GM23338 (cell line): Measurements from ENCODE around the gene RFNG. TPM values are rescaled to one million over a fixed set of nuclear protein-coding genes. Genes with fewer than 3 reads are reported as not detected.

Source experiments
- ATAC-seq: fragments of 200-7000 bp; cut with Tn5 transposase; 3 replicates; pipeline ENCODE4 v1.9.1; 2020
- DNase-seq: peaks from one replicate; pipeline ENCODE4 v3.0.0-alpha.2; 2015; ENCODE audit warnings: low spot score
- H2AFZ ChIP-seq: fragments of 200-600 bp; sonication (generic); 2 replicates; pipeline ENCODE4 v1.8.0; 2016; ENCODE audit warnings: antibody characterized with exemption, mild to moderate bottlenecking, moderate library complexity
- H3F3A ChIP-seq: fragments of 200-600 bp; sonication (generic); replicated peaks from 2 replicates; pipeline ENCODE4 v1.8.0; 2017; ENCODE audit warnings: antibody characterized with exemption, mixed run types, low read depth
- H3K27ac ChIP-seq: fragments of 200-600 bp; sonication (generic); 2 replicates; pipeline ENCODE4 v1.6.1; 2016; ENCODE audit warnings: low read depth
- H3K27me3 ChIP-seq: fragments of 200-600 bp; sonication (generic); 2 replicates; pipeline ENCODE4 v1.8.0; 2016; ENCODE audit warnings: mild to moderate bottlenecking, mixed run types, moderate library complexity; ENCODE audit not compliant: insufficient read depth
- H3K36me3 ChIP-seq: fragments of 200-600 bp; sonication (generic); 2 replicates; pipeline ENCODE4 v1.8.0; 2016; ENCODE audit warnings: mild to moderate bottlenecking; ENCODE audit not compliant: insufficient read depth
- H3K4me1 ChIP-seq: fragments of 200-600 bp; sonication (generic); 2 replicates; pipeline ENCODE4 v1.8.0; 2016; ENCODE audit warnings: mild to moderate bottlenecking, moderate library complexity; ENCODE audit not compliant: insufficient read depth
- H3K4me2 ChIP-seq: fragments of 200-600 bp; sonication (generic); 2 replicates; pipeline ENCODE4 v1.7.1; 2017; ENCODE audit warnings: mixed run types
- H3K4me3 ChIP-seq: fragments of 200-600 bp; sonication (generic); 2 replicates; pipeline ENCODE4 v1.6.1; 2016; ENCODE audit warnings: mixed run types
- H3K79me2 ChIP-seq: fragments of 200-600 bp; sonication (generic); replicated peaks from 2 replicates; pipeline ENCODE4 v1.8.0; 2017; ENCODE audit warnings: mild to moderate bottlenecking; ENCODE audit not compliant: insufficient read depth
- H3K9me2 ChIP-seq: fragments of 200-600 bp; sonication (generic); 2 replicates; pipeline ENCODE4 v1.8.0; 2017; ENCODE audit not compliant: insufficient read depth
- H4K20me1 ChIP-seq: fragments of 200-600 bp; sonication (generic); replicated peaks from 2 replicates; pipeline ENCODE4 v1.8.0; 2017; ENCODE audit warnings: mild to moderate bottlenecking; ENCODE audit not compliant: insufficient read depth
- H3K27ac Mint-ChIP-seq: 2 replicates; pipeline ENCODE4 v1.8.0; 2020; ENCODE audit warnings: inconsistent platforms, mild to moderate bottlenecking, moderate library complexity, mixed read lengths
- H3K27me3 Mint-ChIP-seq: 3 replicates; pipeline ENCODE4 v1.8.0; 2022; ENCODE audit warnings: low read depth, mild to moderate bottlenecking, moderate library complexity, mixed read lengths, inconsistent platforms; ENCODE audit not compliant: insufficient read depth, poor library complexity
- H3K36me3 Mint-ChIP-seq: 3 replicates; pipeline ENCODE4 v1.8.0; 2021; ENCODE audit warnings: low read depth, mild to moderate bottlenecking, inconsistent platforms, moderate library complexity, mixed read lengths
- H3K4me1 Mint-ChIP-seq: 3 replicates; pipeline ENCODE4 v1.8.0; 2020; ENCODE audit warnings: mild to moderate bottlenecking, inconsistent platforms, mixed read lengths
- H3K4me3 Mint-ChIP-seq: 3 replicates; pipeline ENCODE4 v1.8.0; 2021; ENCODE audit warnings: moderate library complexity, mild to moderate bottlenecking, inconsistent platforms, mixed read lengths
- H3K9me3 Mint-ChIP-seq: 3 replicates; pipeline ENCODE4 v1.8.0; 2020; ENCODE audit warnings: moderate library complexity, mild to moderate bottlenecking, inconsistent platforms, mixed read lengths
- EZH2 ChIP-seq: fragments of 200-600 bp; sonication (generic); IDR thresholded peaks from one replicate; pipeline ENCODE4 v1.8.0; 2017; ENCODE audit warnings: antibody characterized with exemption, mild to moderate bottlenecking, low read depth; ENCODE audit not compliant: unreplicated experiment
- EZH2phosphoT487 ChIP-seq: fragments of 200-600 bp; sonication (generic); IDR thresholded peaks from one replicate; pipeline ENCODE4 v1.8.1; 2018; ENCODE audit warnings: antibody characterized with exemption; ENCODE audit not compliant: unreplicated experiment
- JUNB ChIP-seq: IDR thresholded peaks from one replicate; pipeline ENCODE4 v1.6.1; 2016; ENCODE audit warnings: antibody characterized with exemption; ENCODE audit not compliant: unreplicated experiment
- NANOG ChIP-seq: IDR thresholded peaks from 2 replicates; pipeline ENCODE4 v1.6.1; 2016; ENCODE audit warnings: antibody characterized with exemption, borderline replicate concordance
- POLR2AphosphoS5 ChIP-seq: IDR thresholded peaks from 2 replicates; pipeline ENCODE4 v1.6.1; 2016; ENCODE audit warnings: antibody characterized with exemption, low read depth
- ZNF114 ChIP-seq: fragments of 250-450 bp; sonication (Bioruptor Pico); IDR thresholded peaks from 2 replicates; pipeline ENCODE4 v1.5.0; 2020; ENCODE audit warnings: mild to moderate bottlenecking, moderate library complexity
- ZNF331 ChIP-seq: fragments of 250-450 bp; sonication (Bioruptor Pico); IDR thresholded peaks from 2 replicates; pipeline ENCODE4 v1.5.0; 2020; ENCODE audit warnings: low read depth, mild to moderate bottlenecking, moderate library complexity
- polyA plus RNA-seq: library from polyadenylated mRNA; unstranded; fragments of >200 nt; fragmentation: Nextera tagmentation; extraction: Ambion mirVana; gene quantifications from 2 replicates; pipeline ENCODE4 v1.2.1, GENCODE V29; 2016
- total RNA-seq: library from RNA; depleted of rRNA; stranded (reverse); fragments of >200 nt; shearing (Covaris generic); gene quantifications from 2 replicates; pipeline ENCODE4 v1.2.3, GENCODE V29; 2014
- TF ChIP-seq, protein P1 (sequence below), 2 experiments: fragments of 200-600 bp in 1 of 2; sonication (generic) in 1 of 2; conservative IDR thresholded peaks; 2 replicates each; pipeline versions ENCODE4 v1.5.1 to v1.6.1; 2016 to 2017; ENCODE audit warnings: antibody characterized with exemption in 2 of 2, low read depth in 2 of 2, mild to moderate bottlenecking in 2 of 2, moderate library complexity in 1 of 2
- TF ChIP-seq, protein P2 (sequence below): fragments of 250-450 bp; sonication (Bioruptor Pico); IDR thresholded peaks from 2 replicates; pipeline ENCODE4 v1.5.0; 2020; ENCODE audit warnings: mild to moderate bottlenecking, moderate library complexity

RFNG gene
- total and polyA plus RNA-seq, 2 experiments from 2014 or later = 18.0 to 44.7 TPM

- Mint-ChIP-seq H3K4me3 (no peak overlapping the region), H3K4me1 (no peaks in the 10 kb centered on the region; the same call in 2 of the 3 replicates), H3K27ac (no peak overlapping the region), H3K27me3 (peaks cover 9% of the 10 kb centered on the region), H3K9me3 (no peaks in the 10 kb centered on the region), H3K36me3 (peaks cover 60% of the 10 kb centered on the region; the same call in 2 of the 3 replicates)
- Histone ChIP-seq H2AFZ (no peak overlapping the region), H3K4me2 (no peak overlapping the region), H3K27me3 (no peaks in the 10 kb centered on the region), H3K9me2 (no peaks in the 10 kb centered on the region), H4K20me1 (peaks cover 30% of the 10 kb centered on the region), H3K36me3 (peaks cover 18% of the 10 kb centered on the region; the same call in 1 of the 2 replicates), H3K4me1 (no peaks in the 10 kb centered on the region), H3K4me3 (no peak overlapping the region), H3K27ac (no peak overlapping the region), H3F3A (0 out of 2 replicates have a peak, but pooled peaks cover 20% of the 10 kb centered on the region), H3K79me2 (peaks cover 19% of the 10 kb centered on the region)
- ATAC-seq (no peak), DNase-seq (no peak)
- peak; percentile 37; the same call in 1 of the 2 replicates for TF ChIP-seq POLR2AphosphoS5
- TF ChIP-seq, protein P1, sequence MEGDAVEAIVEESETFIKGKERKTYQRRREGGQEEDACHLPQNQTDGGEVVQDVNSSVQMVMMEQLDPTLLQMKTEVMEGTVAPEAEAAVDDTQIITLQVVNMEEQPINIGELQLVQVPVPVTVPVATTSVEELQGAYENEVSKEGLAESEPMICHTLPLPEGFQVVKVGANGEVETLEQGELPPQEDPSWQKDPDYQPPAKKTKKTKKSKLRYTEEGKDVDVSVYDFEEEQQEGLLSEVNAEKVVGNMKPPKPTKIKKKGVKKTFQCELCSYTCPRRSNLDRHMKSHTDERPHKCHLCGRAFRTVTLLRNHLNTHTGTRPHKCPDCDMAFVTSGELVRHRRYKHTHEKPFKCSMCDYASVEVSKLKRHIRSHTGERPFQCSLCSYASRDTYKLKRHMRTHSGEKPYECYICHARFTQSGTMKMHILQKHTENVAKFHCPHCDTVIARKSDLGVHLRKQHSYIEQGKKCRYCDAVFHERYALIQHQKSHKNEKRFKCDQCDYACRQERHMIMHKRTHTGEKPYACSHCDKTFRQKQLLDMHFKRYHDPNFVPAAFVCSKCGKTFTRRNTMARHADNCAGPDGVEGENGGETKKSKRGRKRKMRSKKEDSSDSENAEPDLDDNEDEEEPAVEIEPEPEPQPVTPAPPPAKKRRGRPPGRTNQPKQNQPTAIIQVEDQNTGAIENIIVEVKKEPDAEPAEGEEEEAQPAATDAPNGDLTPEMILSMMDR (conservative IDR thresholded peaks at IDR 0.05; ENCODE audit: low read depth in 2 of 2) = no peak
These were observed 39.1 kb upstream of the RFNG start for GRCh38 chr17:82090549-82091263.

DNA sequence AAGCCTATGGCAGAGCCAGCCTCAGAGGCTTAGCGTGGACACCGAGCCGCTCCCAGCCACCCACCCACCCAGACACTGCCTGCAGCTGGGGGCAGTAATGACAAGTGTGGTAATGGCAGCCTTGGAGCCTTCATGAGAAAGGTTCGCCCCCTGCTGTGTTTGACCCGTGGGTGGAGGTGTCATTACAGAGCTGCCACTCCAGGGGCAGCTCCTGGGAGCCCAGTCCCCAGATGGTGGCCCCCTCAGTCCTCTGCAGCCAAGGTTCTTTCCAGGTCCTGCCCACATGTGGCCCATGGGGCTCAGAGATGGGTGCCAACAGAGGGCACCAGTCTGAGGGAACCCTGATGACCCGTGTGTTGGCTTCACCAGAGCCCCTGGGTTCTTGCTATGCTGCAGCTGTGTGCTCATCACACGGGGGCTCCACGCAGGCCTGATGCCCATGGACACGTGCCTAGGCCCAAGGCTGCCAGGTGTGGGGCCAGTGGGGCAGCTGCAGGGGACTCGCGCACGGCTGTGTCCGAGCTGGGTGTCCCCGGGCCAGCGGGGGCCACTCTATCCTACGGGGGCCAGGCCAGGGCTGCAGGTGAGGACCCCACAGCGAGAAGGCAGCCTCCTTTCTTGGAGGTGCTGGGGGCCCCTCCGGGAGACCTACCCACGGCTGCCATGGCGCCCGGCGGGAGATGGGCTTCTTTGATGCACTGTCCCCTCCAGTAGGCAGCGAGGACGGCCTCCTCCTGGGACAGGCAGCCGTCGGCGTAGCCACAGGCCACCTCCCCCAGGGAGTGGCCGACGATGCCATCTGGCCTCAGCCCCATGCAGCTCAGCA, 38.3 kb upstream of the RFNG start:
- no peaks in the 10 kb centered on the region for H3K9me3 Mint-ChIP-seq
- DNase-seq (no peak), ATAC-seq (no peak)
- Histone ChIP-seq H3F3A (0 out of 2 replicates have a peak, but pooled peaks cover 16% of the 10 kb centered on the region), H4K20me1 (peaks cover 22% of the 10 kb centered on the region), H3K4me2 (no peak overlapping the region), H3K4me1 (no peaks in the 10 kb centered on the region), H3K36me3 (peaks cover 13% of the 10 kb centered on the region; the same call in 1 of the 2 replicates), H3K79me2 (peaks cover 11% of the 10 kb centered on the region; the same call in 1 of the 2 replicates), H3K4me3 (no peak overlapping the region), H3K27me3 (no peaks in the 10 kb centered on the region), H3K27ac (no peak overlapping the region), H3K9me2 (no peaks in the 10 kb centered on the region), H2AFZ (no peak overlapping the region)
- peaks cover 9% of the 10 kb centered on the region for H3K27me3 Mint-ChIP-seq
- no peak overlapping the region for H3K4me3 Mint-ChIP-seq
- H3K36me3 Mint-ChIP-seq = peaks cover 52% of the 10 kb centered on the region; the same call in 2 of the 3 replicates
- no peaks in the 10 kb centered on the region for H3K4me1 Mint-ChIP-seq
- no peak overlapping the region for H3K27ac Mint-ChIP-seq
- TF ChIP-seq JUNB (no peak), EZH2phosphoT487 (no peak), EZH2 (no peak), NANOG (no peak), POLR2AphosphoS5 (no peak), ZNF114 (CRISPR knock-in tag) (no peak), ZNF331 (no peak)
- TF ChIP-seq, protein P2, sequence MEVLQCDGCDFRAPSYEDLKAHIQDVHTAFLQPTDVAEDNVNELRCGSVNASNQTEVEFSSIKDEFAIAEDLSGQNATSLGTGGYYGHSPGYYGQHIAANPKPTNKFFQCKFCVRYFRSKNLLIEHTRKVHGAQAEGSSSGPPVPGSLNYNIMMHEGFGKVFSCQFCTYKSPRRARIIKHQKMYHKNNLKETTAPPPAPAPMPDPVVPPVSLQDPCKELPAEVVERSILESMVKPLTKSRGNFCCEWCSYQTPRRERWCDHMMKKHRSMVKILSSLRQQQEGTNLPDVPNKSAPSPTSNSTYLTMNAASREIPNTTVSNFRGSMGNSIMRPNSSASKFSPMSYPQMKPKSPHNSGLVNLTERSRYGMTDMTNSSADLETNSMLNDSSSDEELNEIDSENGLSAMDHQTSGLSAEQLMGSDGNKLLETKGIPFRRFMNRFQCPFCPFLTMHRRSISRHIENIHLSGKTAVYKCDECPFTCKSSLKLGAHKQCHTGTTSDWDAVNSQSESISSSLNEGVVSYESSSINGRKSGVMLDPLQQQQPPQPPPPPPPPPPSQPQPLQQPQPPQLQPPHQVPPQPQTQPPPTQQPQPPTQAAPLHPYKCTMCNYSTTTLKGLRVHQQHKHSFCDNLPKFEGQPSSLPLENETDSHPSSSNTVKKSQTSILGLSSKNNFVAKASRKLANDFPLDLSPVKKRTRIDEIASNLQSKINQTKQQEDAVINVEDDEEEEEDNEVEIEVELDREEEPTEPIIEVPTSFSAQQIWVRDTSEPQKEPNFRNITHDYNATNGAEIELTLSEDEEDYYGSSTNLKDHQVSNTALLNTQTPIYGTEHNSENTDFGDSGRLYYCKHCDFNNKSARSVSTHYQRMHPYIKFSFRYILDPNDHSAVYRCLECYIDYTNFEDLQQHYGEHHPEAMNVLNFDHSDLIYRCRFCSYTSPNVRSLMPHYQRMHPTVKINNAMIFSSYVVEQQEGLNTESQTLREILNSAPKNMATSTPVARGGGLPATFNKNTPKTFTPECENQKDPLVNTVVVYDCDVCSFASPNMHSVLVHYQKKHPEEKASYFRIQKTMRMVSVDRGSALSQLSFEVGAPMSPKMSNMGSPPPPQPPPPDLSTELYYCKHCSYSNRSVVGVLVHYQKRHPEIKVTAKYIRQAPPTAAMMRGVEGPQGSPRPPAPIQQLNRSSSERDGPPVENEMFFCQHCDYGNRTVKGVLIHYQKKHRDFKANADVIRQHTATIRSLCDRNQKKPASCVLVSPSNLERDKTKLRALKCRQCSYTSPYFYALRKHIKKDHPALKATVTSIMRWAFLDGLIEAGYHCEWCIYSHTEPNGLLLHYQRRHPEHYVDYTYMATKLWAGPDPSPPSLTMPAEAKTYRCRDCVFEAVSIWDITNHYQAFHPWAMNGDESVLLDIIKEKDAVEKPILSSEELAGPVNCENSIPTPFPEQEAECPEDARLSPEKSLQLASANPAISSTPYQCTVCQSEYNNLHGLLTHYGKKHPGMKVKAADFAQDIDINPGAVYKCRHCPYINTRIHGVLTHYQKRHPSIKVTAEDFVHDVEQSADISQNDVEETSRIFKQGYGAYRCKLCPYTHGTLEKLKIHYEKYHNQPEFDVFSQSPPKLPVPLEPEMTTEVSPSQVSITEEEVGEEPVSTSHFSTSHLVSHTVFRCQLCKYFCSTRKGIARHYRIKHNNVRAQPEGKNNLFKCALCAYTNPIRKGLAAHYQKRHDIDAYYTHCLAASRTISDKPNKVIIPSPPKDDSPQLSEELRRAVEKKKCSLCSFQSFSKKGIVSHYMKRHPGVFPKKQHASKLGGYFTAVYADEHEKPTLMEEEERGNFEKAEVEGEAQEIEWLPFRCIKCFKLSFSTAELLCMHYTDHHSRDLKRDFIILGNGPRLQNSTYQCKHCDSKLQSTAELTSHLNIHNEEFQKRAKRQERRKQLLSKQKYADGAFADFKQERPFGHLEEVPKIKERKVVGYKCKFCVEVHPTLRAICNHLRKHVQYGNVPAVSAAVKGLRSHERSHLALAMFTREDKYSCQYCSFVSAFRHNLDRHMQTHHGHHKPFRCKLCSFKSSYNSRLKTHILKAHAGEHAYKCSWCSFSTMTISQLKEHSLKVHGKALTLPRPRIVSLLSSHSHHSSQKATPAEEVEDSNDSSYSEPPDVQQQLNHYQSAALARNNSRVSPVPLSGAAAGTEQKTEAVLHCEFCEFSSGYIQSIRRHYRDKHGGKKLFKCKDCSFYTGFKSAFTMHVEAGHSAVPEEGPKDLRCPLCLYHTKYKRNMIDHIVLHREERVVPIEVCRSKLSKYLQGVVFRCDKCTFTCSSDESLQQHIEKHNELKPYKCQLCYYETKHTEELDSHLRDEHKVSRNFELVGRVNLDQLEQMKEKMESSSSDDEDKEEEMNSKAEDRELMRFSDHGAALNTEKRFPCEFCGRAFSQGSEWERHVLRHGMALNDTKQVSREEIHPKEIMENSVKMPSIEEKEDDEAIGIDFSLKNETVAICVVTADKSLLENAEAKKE (CRISPR knock-in tag) = no peak
